CD4-positive, alpha-beta T cell (primary cell): ENCODE measurements around the gene ZFP92. TPM values are rescaled to one million over a fixed set of nuclear protein-coding genes. Genes with fewer than 3 reads are reported as not detected.

ENCODE experiments used
- ATAC-seq: fragments of 200-7000 bp; cut with Tn5 transposase; one replicate; pipeline ENCODE4 v1.10.0; 2022; ENCODE audit warnings: mild to moderate bottlenecking; ENCODE audit not compliant: poor library complexity
- CTCF ChIA-PET: fragments of 350-600 bp; sonication (Branson Sonifier 250); formaldehyde crosslinking; loops from one replicate; lab custom pipeline; 2021; ENCODE audit warnings: antibody characterized with exemption, inconsistent platforms; lab: Charles Lee
- POLR2A ChIA-PET: fragments of 350-600 bp; sonication (Branson Sonifier 250); formaldehyde crosslinking; loops from one replicate; lab custom pipeline; 2021; ENCODE audit warnings: antibody characterized with exemption, inconsistent platforms; lab: Charles Lee
- DNase-seq, 14 experiments: peaks; one replicate each; pipeline ENCODE4 v3.0.0-alpha.2; 2013 to 2020; ENCODE audit warnings: mixed read lengths in 2 of 14
- H3K27ac ChIP-seq, 2 donors: one replicate each; pipeline versions ENCODE4 v1.5.1 to v1.7.0; 2013; ENCODE audit warnings: low read length in 2 of 2, low read depth in 1 of 2, mild to moderate bottlenecking in 1 of 2
- H3K27me3 ChIP-seq, 2 experiments: 1 replicate in 1 of 2; 2 replicates in 1 of 2; pipeline versions ENCODE4 v1.6.1 to v1.7.0; 2013; ENCODE audit warnings: low read length in 2 of 2, control low read depth in 1 of 2, mild to moderate bottlenecking in 1 of 2, moderate library complexity in 1 of 2; ENCODE audit not compliant: insufficient read depth in 2 of 2, control insufficient read depth in 1 of 2
- H3K36me3 ChIP-seq: one replicate; pipeline ENCODE4 v1.6.1; 2013; ENCODE audit warnings: low read length, control low read depth; ENCODE audit not compliant: insufficient read depth
- H3K4me1 ChIP-seq: one replicate; pipeline ENCODE4 v1.6.1; 2013; ENCODE audit warnings: low read length, control low read depth; ENCODE audit not compliant: insufficient read depth
- H3K4me3 ChIP-seq: one replicate; pipeline ENCODE4 v1.5.1; 2013; ENCODE audit warnings: mild to moderate bottlenecking, low read length, moderate library complexity
- H3K9me3 ChIP-seq, 2 experiments: 1 replicate in 1 of 2; 2 replicates in 1 of 2; pipeline versions ENCODE4 v1.6.1 to v1.7.0; 2013; ENCODE audit warnings: low read length in 2 of 2, mild to moderate bottlenecking in 2 of 2, control low read depth in 1 of 2, moderate library complexity in 1 of 2; ENCODE audit not compliant: control insufficient read depth in 1 of 2, insufficient read depth in 1 of 2
- H3K27ac Mint-ChIP-seq: one replicate; pipeline ENCODE4 v1.8.0; 2020; ENCODE audit warnings: mixed read lengths
- H3K27me3 Mint-ChIP-seq: one replicate; pipeline ENCODE4 v1.8.0; 2021; ENCODE audit warnings: mixed read lengths
- H3K36me3 Mint-ChIP-seq: one replicate; pipeline ENCODE4 v1.8.0; 2021; ENCODE audit warnings: low read depth, mixed read lengths
- H3K4me1 Mint-ChIP-seq: one replicate; pipeline ENCODE4 v1.8.0; 2021; ENCODE audit warnings: low read depth, mixed read lengths
- H3K4me3 Mint-ChIP-seq: one replicate; pipeline ENCODE4 v1.8.0; 2020; ENCODE audit warnings: mild to moderate bottlenecking, mixed read lengths
- H3K9me3 Mint-ChIP-seq: one replicate; pipeline ENCODE4 v1.8.0; 2020; ENCODE audit warnings: mixed read lengths
- CTCF ChIP-seq: fragments of 200-600 bp; IDR thresholded peaks from one replicate; pipeline ENCODE4 v1.8.0; 2022; ENCODE audit warnings: antibody characterized with exemption, mild to moderate bottlenecking
- intact Hi-C, 2 experiments: fragments of 100-400 bp; cut with DNase I in 1 of 2; cut with micrococcal nuclease in 1 of 2; formaldehyde crosslinking; loops; one replicate each; pipeline versions ENCODE4 v1.15.1 to v1.9.0; 2023 to 2025; cut with DNase I, micrococcal nuclease
- total RNA-seq, 174 experiments: library from RNA in 2 of 174; stranded (reverse) in 2 of 174; gene quantifications; one replicate each; pipeline ENCODE4 v1.2.3 and lab custom pipeline; 2021 to 2026

ZFP92 gene
- total RNA-seq, 2 experiments from 2014 or later, result 0.08 to 0.11 TPM

GRCh38 chrX:153433161-153433680, 21.9 kb downstream of the ZFP92 start:
- no peaks in the 10 kb centered on the region for H3K4me1 ChIP-seq
- ChIA-PET CTCF (no interaction called here), POLR2A (no interaction called here)
- no peak for ATAC-seq
- Mint-ChIP-seq H3K4me1 (no peaks in the 10 kb centered on the region), H3K9me3 (peaks cover 2% of the 10 kb centered on the region), H3K27me3 (peaks cover 5% of the 10 kb centered on the region), H3K27ac (no peak overlapping the region), H3K36me3 (no peaks in the 10 kb centered on the region), H3K4me3 (no peak overlapping the region)
- no peak overlapping the region for H3K27ac ChIP-seq
- no peak for TF ChIP-seq CTCF
- H3K9me3 ChIP-seq, result peaks cover 0 to 4% of the 10 kb centered on the region in 2 experiments
- H3K4me3 ChIP-seq, result no peak overlapping the region
- no peaks in the 10 kb centered on the region for H3K36me3 ChIP-seq
- intact Hi-C loops, result no loop called here
- H3K27me3 ChIP-seq, result no peaks in the 10 kb centered on the region
- DNase-seq, result no peak

- TF ChIP-seq CTCF, result no peak
- no peaks in the 10 kb centered on the region for H3K36me3 Mint-ChIP-seq
- H3K27ac ChIP-seq, result no peak overlapping the region
- H3K27me3 ChIP-seq, result no peaks in the 10 kb centered on the region
- ChIA-PET POLR2A (no interaction called here), CTCF (no interaction called here)
- H3K36me3 ChIP-seq, result no peaks in the 10 kb centered on the region
- no peak for ATAC-seq
- peaks cover 11% of the 10 kb centered on the region for H3K27me3 Mint-ChIP-seq
- H3K9me3 ChIP-seq, result peaks cover 0 to 4% of the 10 kb centered on the region in 2 experiments
- no peaks in the 10 kb centered on the region for H3K4me1 Mint-ChIP-seq
- intact Hi-C loops, result no loop called here
- no peak overlapping the region for H3K27ac Mint-ChIP-seq
- no peak overlapping the region for H3K4me3 Mint-ChIP-seq
- H3K4me3 ChIP-seq, result no peak overlapping the region
- peaks cover 2% of the 10 kb centered on the region for H3K9me3 Mint-ChIP-seq
- no peak for DNase-seq
- H3K4me1 ChIP-seq, result no peaks in the 10 kb centered on the region
These were observed 22.6 kb downstream of the ZFP92 start for GRCh38 chrX:153433781-153434285.

GRCh38 chrX:153434801-153435200, 23.5 kb downstream of the ZFP92 start:
- Mint-ChIP-seq H3K27me3 (peaks cover 11% of the 10 kb centered on the region), H3K36me3 (no peaks in the 10 kb centered on the region), H3K9me3 (peaks cover 2% of the 10 kb centered on the region), H3K4me3 (no peak overlapping the region), H3K4me1 (no peaks in the 10 kb centered on the region), H3K27ac (no peak overlapping the region)
- Histone ChIP-seq H3K36me3 (no peaks in the 10 kb centered on the region), H3K4me3 (no peak overlapping the region), H3K27ac (no peak overlapping the region), H3K9me3 (peaks cover 0 to 4% of the 10 kb centered on the region in 2 experiments), H3K4me1 (no peaks in the 10 kb centered on the region), H3K27me3 (no peaks in the 10 kb centered on the region)
- ChIA-PET CTCF (no interaction called here), POLR2A (no interaction called here)
- ATAC-seq (no peak), DNase-seq (no peak)
- intact Hi-C loops, result no loop called here
- TF ChIP-seq CTCF, result no peak
